ENCODE data around the gene TBX2. TPM values are rescaled to one million over a fixed set of nuclear protein-coding genes. Genes with fewer than 3 reads are reported as not detected.

Gene TBX2
- total and polyA plus RNA-seq, 9 of the 15 experiments (the other 6 are each of a cell fraction or from before 2014, with no cell fraction given) = 0.18 TPM; not detected in 8

GRCh38 chr17:61440697-61441096 is 41.1 kb downstream of the TBX2 start:
- Histone ChIP-seq H3K4me2 (ENCODE audit: insufficient read depth, low read length) (no peak overlapping the region), H3K79me2 (ENCODE audit: control insufficient read depth, insufficient read depth, low read length) (no peaks in the 10 kb centered on the region), H3K9ac (ENCODE audit: insufficient read depth in 1 of 2, low read depth in 2 of 2, low read length in 2 of 2) (no peak overlapping the region), H4K20me1 (replicated peaks; ENCODE audit: control insufficient read depth, insufficient read depth, low read length) (no peaks in the 10 kb centered on the region), H2AFZ (ENCODE audit: low read depth, low read length) (no peak overlapping the region), H3K27me3 (ENCODE audit: control insufficient read depth in 2 of 2, insufficient read depth in 2 of 2, low read length in 2 of 2) (peaks cover 0 to 9% of the 10 kb centered on the region in 2 experiments; a peak in 3 of 5 replicates), H3K9me3 (replicated peaks; ENCODE audit: control insufficient read depth, insufficient read depth, low read depth, low read length) (no peaks in the 10 kb centered on the region), H3K4me1 (replicated peaks in 1 of 2; ENCODE audit: control insufficient read depth in 2 of 2, insufficient read depth in 2 of 2, low read length in 2 of 2) (peaks cover 3 to 11% of the 10 kb centered on the region in 2 experiments; a peak in 3 of 5 replicates), H3K36me3 (ENCODE audit: control insufficient read depth, insufficient read depth, low read length) (no peaks in the 10 kb centered on the region), H3K27ac (ENCODE audit: extremely low read depth, low read depth, low read length) (no peak overlapping the region), H3K4me3 (no peak overlapping the region), H3K9me1 (ENCODE audit: control insufficient read depth, insufficient read depth, low read length) (no peaks in the 10 kb centered on the region)
- ATAC-seq (no peak), FAIRE-seq (no peak), DNase-seq (ENCODE audit: extremely low read depth in 1 of 4, low spot score in 3 of 4) (no peak)
- ChIA-PET CTCF (ENCODE audit: low intra/inter-chr PET ratio) (no interaction called here), POLR2A (no interaction called here)
- in situ Hi-C loops (cut with MboI) (loop anchor here (25.0 kb wide), 1 partner anchor 672 kb away; no protein-coding TSS in a partner anchor), intact Hi-C loops (cut with micrococcal nuclease) (no loop called here)
- BruUV-seq (replicated peaks) = no TSS peak
- TF ChIP-seq SREBF2 (CRISPR knock-in tag; IDR thresholded peaks at IDR 0.05) (no peak), BCL6 (CRISPR knock-in tag; IDR thresholded peaks at IDR 0.05) (no peak), KLF10 (CRISPR knock-in tag; IDR thresholded peaks at IDR 0.05) (no peak), ZNF407 (IDR thresholded peaks at IDR 0.05; ENCODE audit: low read depth) (no peak), L3MBTL2 (IDR thresholded peaks at IDR 0.05) (no peak), ZNF217 (CRISPR knock-in tag; IDR thresholded peaks at IDR 0.05) (no peak), ZBTB11 (CRISPR knock-in tag; IDR thresholded peaks at IDR 0.05) (peak in 1 of 3 experiments; percentile 84; a peak in 2 of 6 replicates), NR3C1 (CRISPR knock-in tag; IDR thresholded peaks at IDR 0.05) (no peak), EWSR1 (IDR thresholded peaks at IDR 0.05; ENCODE audit: borderline replicate concordance, low read depth, partially characterized antibody) (peak; percentile 22), ZNF785 (CRISPR knock-in tag; IDR thresholded peaks at IDR 0.05) (no peak), SUPT5H (IDR thresholded peaks at IDR 0.05) (no peak), RFX1 (IDR thresholded peaks at IDR 0.05) (0 out of 2 replicates have a peak, but pooled peaks have one; percentile 3), NR1H2 (CRISPR knock-in tag; IDR thresholded peaks at IDR 0.05) (no peak)
